ENCODE data around the gene CRNKL1.
"Not testable (repeated sequence)": the region's sequence is repeated elsewhere in the genome, so short reads cannot be mapped to it uniquely, and the experiment has no call there.

CRNKL1 gene

DNA sequence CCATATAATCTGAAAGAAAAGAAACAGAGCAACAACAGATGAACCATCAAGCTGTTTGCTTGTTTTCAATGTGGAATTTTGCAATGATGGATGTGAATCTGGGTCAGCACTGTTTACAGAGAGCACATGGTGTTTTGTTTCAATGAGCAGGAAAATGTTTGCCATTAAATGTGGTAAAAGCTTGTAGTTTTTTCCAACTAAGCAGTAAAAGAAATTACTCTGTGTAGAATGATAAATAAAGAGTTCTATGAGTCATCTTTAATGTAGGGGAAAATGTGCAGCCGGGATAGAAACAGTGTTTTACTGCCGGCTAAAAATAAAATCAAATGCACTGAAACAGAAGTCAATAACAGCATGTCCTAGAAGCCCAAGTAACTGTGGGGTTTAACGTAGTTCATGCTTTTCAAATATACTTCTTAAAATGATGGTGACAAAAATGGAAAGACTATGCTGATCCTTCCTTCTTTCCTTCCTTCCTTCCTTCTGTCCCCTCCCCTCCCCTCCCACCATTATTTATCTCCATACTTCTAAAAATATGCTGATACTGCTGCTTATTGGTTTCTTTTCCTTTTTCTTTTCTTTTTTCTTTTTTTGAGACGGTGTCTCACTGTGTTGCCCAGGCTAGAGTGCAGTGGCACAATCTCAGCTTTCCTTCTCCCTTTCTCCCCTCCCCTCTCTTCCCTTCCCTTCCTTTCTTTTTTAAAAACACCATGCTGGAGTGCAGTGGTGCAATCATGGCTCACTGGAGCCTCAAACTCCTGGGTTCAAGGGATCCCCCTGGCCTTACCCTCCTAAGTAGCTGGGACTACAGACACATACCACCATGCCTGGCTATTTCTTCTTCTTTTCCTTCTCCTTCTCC is 41.4 kb downstream of the CRNKL1 start:
- DNase-seq (ENCODE audit: low read depth) = peak; percentile 53

- no peak for DNase-seq (ENCODE audit: low read depth)
These were observed 42.4 kb downstream of the CRNKL1 start for GRCh38 chr20:20009784-20010253.

- no peak for DNase-seq (ENCODE audit: low read depth)
These were observed 46.9 kb downstream of the CRNKL1 start for GRCh38 chr20:20005342-20005741.

- DNase-seq (ENCODE audit: low read depth) = not testable (repeated sequence)
These were observed 48.3 kb downstream of the CRNKL1 start for GRCh38 chr20:20003955-20004322.

DNA sequence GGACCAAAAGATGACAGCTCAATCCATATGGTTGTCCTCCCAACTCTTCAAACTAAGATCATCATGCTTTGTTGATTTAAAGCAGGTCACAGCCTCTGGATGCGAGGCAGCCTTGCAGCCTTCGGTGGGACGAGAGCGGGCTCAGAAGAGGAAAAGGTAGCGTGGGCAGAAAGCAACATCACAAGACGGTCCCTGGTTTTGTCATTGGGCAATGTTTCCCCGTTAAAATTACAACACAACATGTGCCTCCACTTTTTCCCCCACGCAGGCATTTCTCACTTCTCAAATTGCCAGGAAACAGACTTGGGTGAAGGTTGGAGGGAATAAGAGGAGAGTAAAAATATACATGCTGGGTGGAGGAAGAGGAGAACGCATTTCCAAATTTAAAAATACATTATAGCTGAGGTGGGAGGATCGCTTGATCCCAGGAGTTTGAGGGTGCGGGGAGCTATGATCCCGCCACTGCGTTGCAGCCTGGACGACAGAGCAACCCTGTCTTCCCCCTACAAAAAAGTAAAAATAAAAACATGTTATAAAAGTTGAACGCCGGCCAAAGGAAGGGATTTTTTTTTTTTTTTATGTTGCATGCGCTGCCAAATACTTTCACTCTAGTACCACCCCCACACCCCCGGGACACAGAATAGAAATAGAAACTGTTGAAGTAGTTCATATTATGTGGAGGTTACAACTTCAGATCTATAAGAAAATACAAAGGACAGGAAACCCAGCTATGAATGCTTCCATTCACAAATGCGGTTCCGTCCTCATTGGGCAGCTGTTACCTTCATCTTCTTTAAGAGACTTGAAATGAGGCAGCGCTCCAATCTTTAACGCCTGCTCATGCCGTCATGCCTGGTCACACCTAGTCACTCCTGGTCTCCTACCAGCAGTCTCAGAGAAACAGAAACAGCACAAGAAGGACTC is 49.0 kb downstream of the CRNKL1 start:
- DNase-seq (ENCODE audit: low read depth) = no peak

DNA sequence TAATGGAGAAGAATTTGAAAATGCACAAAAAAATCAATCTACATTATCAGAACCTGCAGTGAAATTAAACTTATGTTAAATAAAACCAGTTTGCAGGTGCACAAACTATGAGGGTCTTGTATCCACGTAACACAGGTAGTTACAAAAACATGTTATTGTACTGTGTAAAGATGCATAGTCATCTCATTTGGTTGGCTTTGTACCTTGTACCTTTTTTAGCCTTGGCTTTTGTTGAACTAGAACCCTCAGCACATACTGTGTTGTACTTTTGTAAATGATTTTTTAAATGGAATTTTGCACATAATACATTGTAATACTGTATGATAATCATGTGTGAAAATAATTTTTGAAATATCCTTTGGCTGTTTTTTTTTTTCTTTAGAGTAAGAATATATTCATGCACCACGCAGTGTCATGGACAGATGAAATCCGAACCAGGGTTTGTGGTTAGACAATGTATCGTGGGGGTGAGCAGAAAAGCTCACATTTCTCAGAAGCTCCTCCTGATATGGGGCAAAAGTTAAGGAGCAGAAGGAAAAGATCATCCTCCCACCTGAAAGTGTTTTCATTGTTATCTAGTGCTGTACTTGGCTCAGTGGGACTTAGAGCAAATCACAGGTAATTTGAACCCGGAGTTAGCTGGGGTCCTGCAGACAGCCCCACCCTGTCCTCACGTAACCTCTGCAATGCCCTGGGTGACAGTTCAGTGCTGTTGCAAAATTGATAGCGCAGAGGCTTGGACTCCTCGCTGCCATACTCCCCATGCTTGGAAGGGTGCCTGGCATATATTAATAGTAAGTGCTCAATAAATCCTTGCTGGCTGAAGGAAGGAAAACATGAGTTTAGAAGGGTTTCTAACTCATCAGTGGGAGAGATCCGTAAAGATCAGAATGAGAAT is 49.9 kb downstream of the CRNKL1 start:
- DNase-seq (ENCODE audit: low read depth) = no peak

GRCh38 chr20:20000211-20000968 is 51.9 kb downstream of the CRNKL1 start:
- DNase-seq (ENCODE audit: low read depth) = no peak

GRCh38 chr20:19998990-19999705 is 53.1 kb downstream of the CRNKL1 start:
- no peak for DNase-seq (ENCODE audit: low read depth)

- no peak for DNase-seq (ENCODE audit: low read depth)
These were observed 55.3 kb downstream of the CRNKL1 start for GRCh38 chr20:19996917-19997316.

DNA sequence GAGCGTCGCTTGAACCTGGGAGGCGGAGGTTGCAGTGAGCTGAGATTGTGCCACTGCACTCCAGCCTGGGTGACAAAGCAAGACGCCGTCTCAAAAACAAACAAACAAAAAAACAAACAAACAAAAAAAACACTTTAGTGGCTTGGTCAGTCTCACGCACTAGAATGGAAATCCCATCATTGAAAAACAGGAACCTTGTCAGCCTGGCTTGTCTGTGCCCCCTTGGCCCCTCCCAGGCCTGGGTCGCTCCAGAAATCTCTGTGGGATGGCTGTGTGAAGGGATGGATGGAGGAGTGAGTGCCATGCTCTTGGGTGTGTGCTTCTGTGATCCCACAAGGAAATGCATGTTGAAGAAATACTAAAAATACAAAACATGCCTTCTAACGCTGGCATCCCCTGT is 56.0 kb downstream of the CRNKL1 start:
- DNase-seq (ENCODE audit: low read depth) = no peak

DNA sequence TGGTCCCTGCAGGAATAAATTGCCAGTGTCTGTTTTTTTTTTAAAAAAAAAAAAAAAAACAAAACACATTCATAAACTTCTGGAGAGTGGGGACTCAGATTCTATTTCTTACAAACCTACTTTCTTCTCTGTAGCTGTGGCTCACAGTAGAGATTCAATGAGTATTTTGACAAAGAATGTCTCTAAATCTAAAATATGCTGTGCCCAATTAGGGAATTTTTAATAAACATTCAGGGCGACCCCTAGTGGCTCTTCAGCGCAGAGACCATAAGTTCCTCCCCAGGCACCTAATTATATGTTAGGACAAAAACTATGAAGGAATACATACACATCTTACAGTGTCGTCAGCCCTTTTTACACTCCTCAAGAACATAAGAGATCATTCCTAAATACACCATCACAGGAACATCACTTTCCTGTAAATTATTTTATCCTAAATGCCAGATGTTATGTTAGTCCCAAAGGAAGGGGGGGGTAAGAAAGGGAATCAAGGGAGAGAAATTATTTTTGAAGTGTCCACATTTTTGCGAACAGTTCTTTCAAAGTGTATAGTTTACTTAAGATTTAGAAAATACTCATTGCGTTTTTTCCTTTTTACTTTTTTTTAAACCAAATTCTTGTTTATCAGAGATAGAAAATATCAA is 56.9 kb downstream of the CRNKL1 start:
- DNase-seq (ENCODE audit: low read depth) = no peak

DNA sequence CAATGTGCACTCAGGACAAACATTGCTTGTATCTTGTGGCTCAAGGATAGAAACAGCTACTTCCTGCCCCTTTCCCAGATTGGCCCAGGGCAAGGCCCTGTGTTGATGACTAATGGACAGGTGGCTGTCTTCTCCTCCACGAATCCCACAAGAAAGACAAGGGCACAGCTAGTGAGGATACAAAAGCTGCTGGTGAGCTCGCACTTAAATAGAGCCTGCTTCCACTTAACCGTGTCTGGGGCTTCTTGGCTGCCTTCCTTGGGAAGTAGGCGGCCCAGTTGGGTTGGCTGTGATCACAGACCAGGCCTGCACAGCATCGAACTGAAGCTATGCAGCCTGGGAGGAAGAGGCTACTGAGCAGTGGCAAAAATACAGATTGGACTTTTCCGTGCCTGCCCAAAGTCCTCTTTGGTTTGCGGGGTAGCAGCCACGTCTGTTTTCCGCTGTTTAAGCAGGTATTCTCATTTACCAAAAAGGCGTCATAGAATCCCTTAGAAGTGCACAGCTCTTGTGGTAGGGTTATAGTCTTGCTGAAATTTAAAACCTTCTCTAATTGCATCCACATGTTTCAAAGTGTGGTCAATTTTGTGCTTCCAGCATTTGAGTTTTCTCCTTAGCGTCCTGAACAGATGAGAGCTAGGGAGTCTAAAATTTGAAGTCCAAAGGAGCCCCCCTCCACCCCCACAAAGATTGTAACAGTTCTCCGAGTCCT is 58.2 kb downstream of the CRNKL1 start:
- DNase-seq (ENCODE audit: low read depth) = no peak

GRCh38 chr20:19992996-19993908 is 59.0 kb downstream of the CRNKL1 start:
- DNase-seq (ENCODE audit: low read depth) = peak; percentile 49

DNA sequence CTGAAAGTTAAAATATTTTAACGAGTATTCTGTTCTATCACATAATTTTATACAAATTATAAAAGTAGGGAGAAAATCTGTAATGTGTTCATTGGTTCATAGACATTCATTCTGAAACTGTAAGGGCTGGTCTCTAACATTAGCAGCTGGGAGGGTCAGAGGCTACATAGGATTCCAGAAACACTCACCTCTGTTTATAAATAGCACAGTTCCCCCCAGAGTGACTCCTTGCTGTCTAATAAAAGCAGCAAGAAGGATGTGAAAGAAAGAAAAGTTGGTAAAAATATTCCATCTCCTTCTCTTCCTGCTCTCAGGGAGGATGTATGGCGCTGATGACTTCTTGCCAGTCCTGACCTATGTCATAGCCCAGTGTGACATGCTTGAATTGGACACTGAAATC is 60.4 kb downstream of the CRNKL1 start:
- DNase-seq (ENCODE audit: low read depth) = no peak

GRCh38 chr20:19991308-19991707 is 61.0 kb downstream of the CRNKL1 start:
- no peak for DNase-seq (ENCODE audit: low read depth)

GRCh38 chr20:19990850-19991249 is 61.4 kb downstream of the CRNKL1 start:
- no peak for DNase-seq (ENCODE audit: low read depth)

- DNase-seq (ENCODE audit: low read depth) = no peak
These were observed 65.2 kb downstream of the CRNKL1 start for GRCh38 chr20:19987046-19987445.

- no peak for DNase-seq (ENCODE audit: low read depth)
These were observed 65.8 kb downstream of the CRNKL1 start for GRCh38 chr20:19986419-19986818.

Data from stromal cell of bone marrow (primary cell).